Inflammatory macrophage (primary cell): ENCODE measurements around the gene RYR2.
"Not testable (repeated sequence)": the region's sequence is repeated elsewhere in the genome, so short reads cannot be mapped to it uniquely, and the experiment has no call there.

Source experiments
- DNase-seq, 2 donors: peaks; one replicate each; pipeline ENCODE4 v3.0.0-alpha.2; 2020 to 2022

RYR2 gene

GRCh38 chr1:237371477-237371876 lies 329.5 kb downstream of the RYR2 start:
- DNase-seq, result not testable (repeated sequence)

- DNase-seq, result no peak
Observed at GRCh38 chr1:237383791-237384190, 341.8 kb downstream of the RYR2 start.

- no peak for DNase-seq
Observed at GRCh38 chr1:237384213-237384612, 342.2 kb downstream of the RYR2 start.

- peak; percentile 1 to 9 for DNase-seq
Observed at GRCh38 chr1:237386362-237387143, 344.6 kb downstream of the RYR2 start.

GRCh38 chr1:237387144-237387505 lies 345.1 kb downstream of the RYR2 start:
- no peak for DNase-seq

GRCh38 chr1:237390823-237391222 lies 348.8 kb downstream of the RYR2 start:
- DNase-seq, result no peak

GRCh38 chr1:237393632-237394031 lies 351.6 kb downstream of the RYR2 start:
- DNase-seq, result no peak

- no peak for DNase-seq
Observed at GRCh38 chr1:237394281-237394680, 352.3 kb downstream of the RYR2 start.

- DNase-seq, result no peak
Observed at GRCh38 chr1:237396426-237396825, 354.4 kb downstream of the RYR2 start.

- no peak for DNase-seq
Observed at GRCh38 chr1:237398751-237399150, 356.8 kb downstream of the RYR2 start.

- no peak for DNase-seq
Observed at GRCh38 chr1:237405912-237406311, 363.9 kb downstream of the RYR2 start.

GRCh38 chr1:237411621-237412020 lies 369.6 kb downstream of the RYR2 start:
- DNase-seq, result no peak

GRCh38 chr1:237416924-237417655 lies 375.1 kb downstream of the RYR2 start:
- DNase-seq, result no peak

- DNase-seq, result no peak
Observed at GRCh38 chr1:237428809-237429208, 386.8 kb downstream of the RYR2 start.

- no peak for DNase-seq
Observed at GRCh38 chr1:237429252-237429651, 387.3 kb downstream of the RYR2 start.

GRCh38 chr1:237431448-237431847 lies 389.5 kb downstream of the RYR2 start:
- DNase-seq, result no peak

- no peak for DNase-seq
Observed at GRCh38 chr1:237440346-237440745, 398.4 kb downstream of the RYR2 start.

- DNase-seq, result no peak
Observed at GRCh38 chr1:237444120-237444790, 402.3 kb downstream of the RYR2 start.

- no peak for DNase-seq
Observed at GRCh38 chr1:237448042-237448441, 406.1 kb downstream of the RYR2 start.

- DNase-seq, result no peak
Observed at GRCh38 chr1:237457573-237457972, 415.6 kb downstream of the RYR2 start.

GRCh38 chr1:237467320-237467719 lies 425.3 kb downstream of the RYR2 start:
- no peak for DNase-seq

- DNase-seq, result no peak
Observed at GRCh38 chr1:237470712-237471338, 428.8 kb downstream of the RYR2 start.

GRCh38 chr1:237471377-237471776 lies 429.4 kb downstream of the RYR2 start:
- DNase-seq, result no peak
